ENCODE data around the gene CR1.

Gene CR1

GRCh38 chr1:207645635-207646081, 149.7 kb downstream of the CR1 start:
- no peak for TF ChIP-seq CTCF (IDR thresholded peaks at IDR 0.05; ENCODE audit: low read depth, low read length)
- no peak for TF ChIP-seq EZH2phosphoT487 (IDR thresholded peaks at IDR 0.05; ENCODE audit: low read depth)
- Histone ChIP-seq H3K4me2 (ENCODE audit: low read length) (peak overlapping the region; percentile 95), H3K9me3 (ENCODE audit: insufficient read depth, low read length) (no peaks in the 10 kb centered on the region), H3K27ac (ENCODE audit: low read length) (no peak overlapping the region), H3K79me2 (ENCODE audit: low read length) (no peaks in the 10 kb centered on the region), H3K9ac (ENCODE audit: low read length) (no peak overlapping the region), H3K36me3 (replicated peaks; ENCODE audit: low read depth, low read length) (no peaks in the 10 kb centered on the region), H3K27me3 (ENCODE audit: low read depth, low read length) (peaks cover 37% of the 10 kb centered on the region), H3K4me1 (ENCODE audit: low read length) (peaks cover 46% of the 10 kb centered on the region), H4K20me1 (ENCODE audit: insufficient read depth, low read length) (no peaks in the 10 kb centered on the region), H3K4me3 (ENCODE audit: low read length) (peak overlapping the region; percentile 81), H2AFZ (ENCODE audit: low read depth, low read length) (peak overlapping the region; percentile 87; the same call in 1 of the 2 replicates)

GRCh38 chr1:207646171-207646570, 150.2 kb downstream of the CR1 start:
- TF ChIP-seq EZH2phosphoT487 (IDR thresholded peaks at IDR 0.05; ENCODE audit: low read depth) (no peak), CTCF (IDR thresholded peaks at IDR 0.05; ENCODE audit: low read depth, low read length) (no peak)
- no peaks in the 10 kb centered on the region for H3K36me3 ChIP-seq (replicated peaks; ENCODE audit: low read depth, low read length)
- H3K79me2 ChIP-seq (ENCODE audit: low read length) = no peaks in the 10 kb centered on the region
- no peak overlapping the region for H2AFZ ChIP-seq (ENCODE audit: low read depth, low read length)
- H3K4me2 ChIP-seq (ENCODE audit: low read length) = no peak overlapping the region
- no peak overlapping the region for H3K4me3 ChIP-seq (ENCODE audit: low read length)
- peaks cover 50% of the 10 kb centered on the region for H3K4me1 ChIP-seq (ENCODE audit: low read length)
- H3K27me3 ChIP-seq (ENCODE audit: low read depth, low read length) = peaks cover 37% of the 10 kb centered on the region
- H3K9ac ChIP-seq (ENCODE audit: low read length) = no peak overlapping the region
- no peak overlapping the region for H3K27ac ChIP-seq (ENCODE audit: low read length)
- no peaks in the 10 kb centered on the region for H4K20me1 ChIP-seq (ENCODE audit: insufficient read depth, low read length)
- H3K9me3 ChIP-seq (ENCODE audit: insufficient read depth, low read length) = no peaks in the 10 kb centered on the region

GRCh38 chr1:207646944-207647579, 151.1 kb downstream of the CR1 start:
- Histone ChIP-seq H3K9ac (ENCODE audit: low read length) (no peak overlapping the region), H3K27me3 (ENCODE audit: low read depth, low read length) (peaks cover 33% of the 10 kb centered on the region), H3K4me1 (ENCODE audit: low read length) (peaks cover 54% of the 10 kb centered on the region), H3K9me3 (ENCODE audit: insufficient read depth, low read length) (no peaks in the 10 kb centered on the region), H3K79me2 (ENCODE audit: low read length) (no peaks in the 10 kb centered on the region), H4K20me1 (ENCODE audit: insufficient read depth, low read length) (no peaks in the 10 kb centered on the region), H2AFZ (ENCODE audit: low read depth, low read length) (no peak overlapping the region), H3K4me3 (ENCODE audit: low read length) (no peak overlapping the region), H3K4me2 (ENCODE audit: low read length) (peak overlapping the region; percentile 39; the same call in 1 of the 2 replicates), H3K27ac (ENCODE audit: low read length) (no peak overlapping the region), H3K36me3 (replicated peaks; ENCODE audit: low read depth, low read length) (no peaks in the 10 kb centered on the region)
- TF ChIP-seq CTCF (IDR thresholded peaks at IDR 0.05; ENCODE audit: low read depth, low read length) (no peak), EZH2phosphoT487 (IDR thresholded peaks at IDR 0.05; ENCODE audit: low read depth) (no peak)

- no peak overlapping the region for H2AFZ ChIP-seq (ENCODE audit: low read depth, low read length)
- TF ChIP-seq CTCF (IDR thresholded peaks at IDR 0.05; ENCODE audit: low read depth, low read length) (no peak), EZH2phosphoT487 (IDR thresholded peaks at IDR 0.05; ENCODE audit: low read depth) (no peak)
- H3K27me3 ChIP-seq (ENCODE audit: low read depth, low read length) = peaks cover 30% of the 10 kb centered on the region
- peak overlapping the region; percentile 39 for H3K4me2 ChIP-seq (ENCODE audit: low read length)
- peaks cover 54% of the 10 kb centered on the region for H3K4me1 ChIP-seq (ENCODE audit: low read length)
- H3K9ac ChIP-seq (ENCODE audit: low read length) = no peak overlapping the region
- no peaks in the 10 kb centered on the region for H3K9me3 ChIP-seq (ENCODE audit: insufficient read depth, low read length)
- no peaks in the 10 kb centered on the region for H4K20me1 ChIP-seq (ENCODE audit: insufficient read depth, low read length)
- H3K27ac ChIP-seq (ENCODE audit: low read length) = no peak overlapping the region
- no peaks in the 10 kb centered on the region for H3K36me3 ChIP-seq (replicated peaks; ENCODE audit: low read depth, low read length)
- H3K4me3 ChIP-seq (ENCODE audit: low read length) = no peak overlapping the region
- H3K79me2 ChIP-seq (ENCODE audit: low read length) = no peaks in the 10 kb centered on the region
Measured at GRCh38 chr1:207647671-207648333, 151.8 kb downstream of the CR1 start.

Data from OCI-LY3 (cell line).